ENCODE results near the gene PRLR. TPM values are rescaled to one million over a fixed set of nuclear protein-coding genes. Genes with fewer than 3 reads are reported as not detected.

The PRLR gene
- total and polyA plus RNA-seq, 11 donors: 0.08 to 2.2 (median 0.57) TPM

GRCh38 chr5:35205606-35206005 lies 24.7 kb downstream of the PRLR start:
- DNase-seq (no peak), ATAC-seq (no peak)
- no peaks in the 10 kb centered on the region for H3K27me3 ChIP-seq
- TF ChIP-seq CTCF (IDR thresholded peaks at IDR 0.05): no peak
- TF ChIP-seq POLR2A (IDR thresholded peaks at IDR 0.05): no peak
- 68 to 77% (median 72%) methylated on average over 1 of the region's 1 CpG for WGBS, 4 donors
- intact Hi-C loops (cut with DNase I): no loop called here
- H3K27ac ChIP-seq: no peak overlapping the region
- H3K4me3 ChIP-seq: no peak overlapping the region
- no peaks in the 10 kb centered on the region for H3K9me3 ChIP-seq
- H3K36me3 ChIP-seq: no peaks in the 10 kb centered on the region
- H3K4me1 ChIP-seq: no peaks in the 10 kb centered on the region

GRCh38 chr5:35205186-35205585 lies 25.1 kb downstream of the PRLR start:
- WGBS, 4 donors: 74 to 84% (median 79%) methylated on average over 2 of the region's 2 CpGs
- Histone ChIP-seq H3K9me3 (no peaks in the 10 kb centered on the region), H3K4me3 (no peak overlapping the region), H3K27ac (no peak overlapping the region), H3K36me3 (no peaks in the 10 kb centered on the region), H3K4me1 (no peaks in the 10 kb centered on the region), H3K27me3 (peaks cover 0 to under 1% (median 0%) of the 10 kb centered on the region in 9 donors)
- TF ChIP-seq POLR2A (IDR thresholded peaks at IDR 0.05) (no peak), CTCF (IDR thresholded peaks at IDR 0.05) (no peak)
- intact Hi-C loops (cut with DNase I): no loop called here
- DNase-seq: no peak
- ATAC-seq: no peak

GRCh38 chr5:35203403-35203802 lies 26.9 kb downstream of the PRLR start:
- ATAC-seq (no peak), DNase-seq (no peak)
- intact Hi-C loops (cut with DNase I): no loop called here
- WGBS, 4 donors: 84 to 95% (median 95%) methylated on average over 1 of the region's 1 CpG
- Histone ChIP-seq H3K27me3 (peaks cover 0 to 4% (median 0%) of the 10 kb centered on the region in 9 donors), H3K4me3 (no peak overlapping the region), H3K36me3 (no peaks in the 10 kb centered on the region), H3K4me1 (peaks cover 0 to 10% (median 0%) of the 10 kb centered on the region in 12 donors), H3K9me3 (no peaks in the 10 kb centered on the region), H3K27ac (no peak overlapping the region)
- TF ChIP-seq CTCF (IDR thresholded peaks at IDR 0.05) (no peak), POLR2A (IDR thresholded peaks at IDR 0.05) (no peak)

- intact Hi-C loops (cut with DNase I): no loop called here
- peak in 3 of 4 donors; percentile 51 to 56 (median 53) for ATAC-seq
Observed at GRCh38 chr5:35202319-35203111, 27.8 kb downstream of the PRLR start.

More at GRCh38 chr5:35202319-35203111, 27.8 kb downstream of the PRLR start:
- no peak overlapping the region for H3K4me3 ChIP-seq
- H3K9me3 ChIP-seq: no peaks in the 10 kb centered on the region
- 49 to 60% (median 58%) methylated on average over 5 of the region's 5 CpGs for WGBS, 4 donors
- H3K27ac ChIP-seq: no peak overlapping the region
- peaks cover 0 to 7% (median 0%) of the 10 kb centered on the region in 9 donors for H3K27me3 ChIP-seq
- DNase-seq: peak in 3 of 5 donors; percentile 13 to 50 (median 26)
- TF ChIP-seq POLR2A (IDR thresholded peaks at IDR 0.05) (no peak), CTCF (IDR thresholded peaks at IDR 0.05) (peak in 11 of 12 donors; percentile 14 to 52 (median 37))
- H3K36me3 ChIP-seq: no peaks in the 10 kb centered on the region
- H3K4me1 ChIP-seq: peaks cover 0 to 18% (median 2%) of the 10 kb centered on the region in 12 donors

All from heart left ventricle (tissue), 16 donors.